Putamen (tissue), 1 donor: ENCODE results near the gene SORD.
"Not testable (repeated sequence)": the region's sequence is repeated elsewhere in the genome, so short reads cannot be mapped to it uniquely, and the experiment has no call there.

Experiments
- DNase-seq: peaks from one replicate; pipeline ENCODE4 v3.0.0-alpha.2; 2016; ENCODE audit warnings: low spot score

SORD gene

DNA sequence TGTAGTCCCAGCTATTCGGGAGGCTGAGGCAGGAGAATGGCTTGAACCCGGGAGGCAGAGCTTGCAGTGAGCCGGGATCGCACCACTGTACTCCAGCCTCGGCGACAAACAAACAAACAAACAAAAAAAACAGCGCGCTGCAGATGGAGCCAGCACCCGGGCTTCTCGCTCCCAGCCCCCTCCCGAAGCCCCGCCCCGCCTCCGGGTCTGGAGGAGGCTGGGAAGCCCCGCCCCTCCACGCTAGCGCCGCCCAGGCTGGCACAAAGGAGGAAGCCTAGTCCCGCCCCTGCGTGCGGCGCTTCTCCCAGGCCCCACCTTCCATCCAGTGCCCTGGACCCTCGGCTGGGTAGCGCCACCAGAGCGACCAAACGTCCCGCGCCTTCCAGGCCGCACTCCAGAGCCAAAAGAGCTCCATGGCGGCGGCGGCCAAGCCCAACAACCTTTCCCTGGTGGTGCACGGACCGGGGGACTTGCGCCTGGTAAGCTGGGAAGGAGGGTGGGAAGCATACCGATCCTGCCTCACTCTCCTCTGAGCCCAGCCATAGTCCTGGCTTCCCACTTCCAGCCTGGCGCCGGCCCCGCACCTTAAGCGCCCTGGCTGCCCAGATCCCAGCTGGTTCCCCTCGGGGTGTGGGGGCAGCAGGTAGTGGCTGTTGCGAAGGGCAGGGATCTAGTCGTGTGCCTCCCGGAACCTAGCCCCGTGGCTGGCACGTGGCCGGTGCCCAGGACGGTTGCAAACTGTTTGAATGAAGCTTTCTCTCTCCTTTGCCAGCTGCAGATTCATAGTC lies at the start of gene SORD:
Gene SORD, plus strand, starts transcription at position 325 of the 788 bp plus-strand sequence. Its CDS starts 89 bp downstream, at position 414.
- DNase-seq: peak; percentile 93

DNA sequence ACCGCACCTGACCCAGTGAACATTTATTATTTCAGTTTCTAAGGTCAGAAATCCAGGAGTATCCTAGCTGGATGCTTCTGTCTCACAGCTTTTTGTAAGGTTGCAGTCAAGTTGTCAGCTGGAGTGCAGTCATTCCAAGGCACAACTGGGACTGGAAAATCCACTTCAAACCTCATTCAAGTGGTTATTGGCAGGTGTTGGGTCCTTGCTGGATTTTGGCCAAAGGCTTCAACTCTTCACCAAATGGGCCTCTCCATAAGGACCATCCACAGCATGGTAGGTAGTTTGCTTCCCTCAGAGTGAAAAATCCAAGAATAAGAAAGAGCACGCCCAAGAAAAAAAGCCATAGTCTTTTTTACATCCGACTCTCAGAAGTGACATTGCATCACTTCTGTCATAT lies 46.8 kb upstream of the SORD start:
- DNase-seq: not testable (repeated sequence)

DNA sequence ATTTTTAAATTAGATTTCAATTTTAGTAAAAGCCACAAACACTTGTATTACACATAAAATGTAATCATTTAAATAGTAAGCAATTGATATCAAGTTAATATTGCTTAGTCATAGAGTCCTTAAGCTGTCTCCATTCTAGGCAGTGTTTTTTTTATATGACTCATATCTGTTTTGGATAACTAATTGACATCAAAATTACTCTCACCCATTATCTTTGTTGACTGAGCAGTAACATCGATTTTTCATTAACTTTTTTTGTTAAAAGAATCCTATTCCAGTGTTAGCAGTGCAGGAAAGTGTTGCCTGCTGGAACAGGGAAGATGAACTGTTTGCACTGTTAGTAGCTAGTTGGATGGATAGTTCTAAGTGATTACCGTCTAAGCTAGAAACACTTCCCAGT lies 45.2 kb upstream of the SORD start:
- not testable (repeated sequence) for DNase-seq

DNA sequence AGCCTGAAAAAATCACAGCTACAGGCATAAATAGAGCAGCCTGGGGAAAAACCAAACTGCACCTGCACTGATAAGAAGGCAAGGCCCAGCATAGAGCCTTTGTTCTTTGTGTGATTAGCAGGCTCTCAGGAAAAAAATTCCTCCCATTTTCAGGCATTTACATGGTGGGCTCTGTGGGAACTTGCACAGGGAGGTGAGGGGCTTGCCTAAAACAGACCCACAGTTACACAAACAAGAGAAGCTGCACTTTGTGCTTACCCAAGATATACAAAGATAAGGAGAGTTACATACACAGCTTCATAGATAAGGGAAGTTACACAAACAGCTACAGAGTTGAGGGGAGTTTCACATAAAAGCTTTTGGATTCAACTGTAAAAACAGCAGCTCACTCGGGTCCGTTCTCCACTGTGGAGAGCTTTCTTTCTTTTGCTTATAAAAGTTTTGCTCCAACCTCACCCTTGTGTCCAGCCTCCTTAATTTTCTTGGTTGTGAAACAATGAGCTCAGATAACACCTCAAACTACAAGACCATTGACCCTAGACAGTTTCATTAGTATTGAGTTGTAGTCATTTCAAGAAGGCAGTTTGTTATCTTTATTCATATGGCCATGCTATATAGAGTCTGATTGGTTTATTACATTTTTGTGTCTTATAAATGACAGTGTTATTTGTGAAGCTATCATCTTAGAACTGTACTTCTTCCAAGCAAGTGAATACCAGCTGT lies 43.2 kb upstream of the SORD start:
- not testable (repeated sequence) for DNase-seq

DNA sequence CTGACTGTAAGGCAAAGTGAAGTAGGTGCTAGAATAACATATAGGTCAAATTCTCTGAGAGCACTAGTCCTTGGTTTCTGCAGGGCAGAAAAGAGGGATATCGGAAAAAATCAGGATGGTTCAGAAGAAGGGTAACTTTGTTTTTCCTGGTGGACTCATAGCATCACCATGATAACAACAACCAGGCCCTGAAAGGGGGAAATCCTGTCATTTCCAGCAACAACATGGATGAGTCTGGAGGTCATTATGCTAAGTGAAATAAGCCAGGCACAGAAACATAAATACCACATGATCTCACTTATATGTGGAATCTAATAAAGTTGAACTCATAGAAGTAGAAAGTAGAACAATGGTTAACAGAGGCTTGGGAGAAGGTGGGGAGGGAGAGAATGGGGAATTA lies 38.9 kb upstream of the SORD start:
- DNase-seq: not testable (repeated sequence)

DNA sequence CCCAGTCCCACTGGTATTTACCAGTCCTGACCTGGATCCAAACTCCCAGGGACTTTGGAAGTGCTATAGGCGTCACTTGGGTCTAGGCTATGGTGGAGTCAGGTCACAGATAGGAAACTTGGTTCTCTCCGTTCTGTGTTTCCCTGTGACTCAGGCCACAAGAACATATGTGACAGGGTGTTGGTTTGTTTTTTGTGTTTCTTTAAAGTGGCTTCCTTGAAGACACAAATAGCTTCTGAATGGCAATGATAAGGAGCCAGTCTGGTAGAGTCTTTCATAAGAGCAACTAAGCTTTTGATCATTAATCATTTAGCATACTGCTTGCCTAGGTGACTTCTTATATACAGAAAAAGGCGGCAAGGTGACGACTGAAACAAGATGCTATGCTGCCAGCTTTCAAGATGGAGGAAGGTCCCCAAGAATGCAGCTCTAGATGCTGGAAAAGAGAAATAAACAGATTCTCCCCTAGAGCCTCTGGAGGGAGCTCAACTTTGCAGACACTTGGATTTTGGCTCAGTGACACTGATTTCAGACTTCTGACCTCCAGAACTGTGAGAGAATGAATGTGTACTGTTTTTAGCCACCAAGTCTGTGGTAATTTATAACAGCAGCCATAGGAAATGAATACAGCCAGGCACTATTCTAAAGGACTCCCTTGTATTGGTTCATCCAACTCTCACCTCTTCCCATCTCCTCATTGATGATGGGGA lies 36.5 kb upstream of the SORD start:
- DNase-seq: not testable (repeated sequence)

DNA sequence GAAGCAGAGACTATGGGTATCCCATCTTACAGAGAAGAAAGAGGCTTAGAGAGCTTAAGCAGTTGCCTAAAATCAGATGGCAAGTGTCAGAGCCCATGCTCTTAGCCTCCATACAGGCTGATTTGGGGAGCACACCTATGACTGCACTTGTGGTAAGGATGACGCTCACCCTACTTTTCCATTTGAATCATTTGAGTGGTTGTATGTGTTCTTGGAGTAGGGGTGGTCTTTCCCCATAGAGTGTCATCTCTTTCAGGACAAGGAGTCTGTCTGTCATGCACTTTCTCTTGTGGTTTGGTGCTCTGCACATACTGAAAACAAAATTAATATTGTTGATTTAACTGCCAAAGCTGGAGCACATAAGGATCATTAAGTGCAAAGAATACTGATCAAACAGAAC lies 35.3 kb upstream of the SORD start:
- not testable (repeated sequence) for DNase-seq

DNA sequence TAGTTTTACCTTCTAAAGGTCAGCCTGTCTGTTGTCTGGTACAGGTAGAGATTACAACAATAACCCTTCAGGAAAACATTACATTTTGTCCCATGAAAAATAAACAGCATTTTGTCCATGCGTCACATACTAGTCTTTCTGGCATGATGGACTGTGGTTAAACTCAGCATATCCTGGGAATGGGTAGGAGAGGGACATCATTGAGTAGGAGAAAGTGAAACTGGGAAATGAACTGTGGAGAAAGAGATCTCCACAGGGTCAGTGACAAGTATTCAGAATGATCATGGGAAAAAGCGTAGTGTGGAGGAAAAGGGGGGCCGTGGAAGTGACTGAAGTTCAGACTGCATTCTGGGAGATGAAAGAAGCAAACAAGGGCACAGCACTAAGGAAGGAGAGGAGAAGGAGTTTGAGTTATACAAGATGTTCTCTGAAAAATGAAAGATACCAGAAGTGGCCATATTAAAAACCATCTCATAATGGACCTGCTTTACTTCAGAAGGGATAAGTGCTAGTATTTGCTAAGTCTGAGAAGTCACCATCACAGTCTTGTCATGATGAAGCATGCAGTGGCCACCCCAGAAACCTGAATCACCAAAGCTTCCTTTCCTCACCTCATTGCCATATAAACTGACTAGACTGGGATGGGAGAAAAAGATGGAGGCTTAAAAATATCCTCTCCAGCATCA lies 34.7 kb upstream of the SORD start:
- DNase-seq: not testable (repeated sequence)

DNA sequence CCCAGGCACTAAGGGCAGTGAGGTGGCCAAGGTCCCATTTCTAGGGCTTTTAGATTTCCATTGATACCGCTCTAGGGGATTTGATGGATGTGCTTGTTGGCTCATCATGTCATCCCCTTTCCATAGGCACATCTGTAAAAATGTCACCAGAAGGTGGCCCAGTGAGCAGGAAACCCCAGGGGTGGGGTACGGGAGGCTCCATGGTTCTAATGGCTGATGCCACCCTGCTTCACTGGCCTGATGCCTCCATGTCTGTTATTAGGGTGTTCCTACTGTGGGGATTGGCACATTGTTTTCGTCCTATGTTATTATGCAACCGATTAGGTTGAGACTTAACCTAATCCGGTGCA lies 34.1 kb upstream of the SORD start:
- DNase-seq: not testable (repeated sequence)

DNA sequence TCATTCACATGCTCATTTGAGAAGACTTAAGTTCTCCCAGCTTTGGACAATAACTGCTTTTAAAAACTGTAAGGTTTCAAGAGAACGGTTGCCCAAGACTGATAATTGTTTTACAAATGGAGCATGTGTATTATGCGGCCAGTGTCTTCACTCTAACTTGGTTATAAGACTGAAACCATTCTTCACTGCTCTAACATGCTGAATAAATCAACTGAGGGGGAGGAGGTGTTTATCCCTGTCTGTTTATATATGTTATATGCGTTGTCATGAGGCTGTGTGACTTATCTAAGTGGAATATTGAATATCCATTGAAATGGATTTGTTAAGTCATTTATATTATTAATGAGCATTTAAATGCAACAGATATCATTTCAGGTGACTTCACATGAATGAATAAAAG lies 25.4 kb upstream of the SORD start:
- DNase-seq: not testable (repeated sequence)

DNA sequence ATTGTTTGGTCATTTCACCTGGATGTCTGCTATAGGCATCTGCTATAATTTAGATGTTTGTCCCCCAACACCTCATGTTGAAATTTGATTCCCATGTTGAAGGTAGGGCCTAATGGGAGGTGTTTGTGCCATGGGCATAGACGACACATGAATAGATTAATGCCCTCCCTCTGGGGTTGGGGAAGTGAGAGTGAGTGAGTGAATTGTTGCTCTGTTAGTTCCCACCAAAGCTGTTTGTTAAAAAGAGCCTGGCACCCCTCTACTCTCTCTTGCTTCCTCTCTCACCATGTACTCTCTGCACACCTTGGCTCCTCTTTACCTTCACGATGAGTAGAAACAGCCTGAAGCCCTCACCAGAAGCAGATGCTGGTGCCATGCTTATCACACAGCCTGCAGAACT lies 23.9 kb upstream of the SORD start:
- DNase-seq: no peak

DNA sequence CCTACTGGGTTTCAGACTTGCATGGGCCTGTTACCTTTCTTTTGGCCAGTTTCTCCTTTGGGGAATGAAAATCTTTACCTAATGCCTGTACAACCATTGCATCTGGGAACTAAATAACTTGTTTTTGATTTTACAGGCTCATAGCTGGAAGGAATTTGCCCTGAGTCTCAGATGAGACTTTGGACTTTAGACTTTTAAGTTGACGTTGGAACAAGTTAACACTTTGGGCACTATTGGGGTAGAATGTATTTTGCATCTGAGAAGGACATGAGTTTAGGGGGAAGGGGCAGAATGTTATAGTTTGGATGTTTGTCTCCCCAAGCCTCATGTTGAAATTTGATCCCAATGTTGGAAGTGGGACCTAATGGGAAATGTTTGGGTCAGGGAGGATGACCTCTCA lies 21.8 kb upstream of the SORD start:
- not testable (repeated sequence) for DNase-seq

DNA sequence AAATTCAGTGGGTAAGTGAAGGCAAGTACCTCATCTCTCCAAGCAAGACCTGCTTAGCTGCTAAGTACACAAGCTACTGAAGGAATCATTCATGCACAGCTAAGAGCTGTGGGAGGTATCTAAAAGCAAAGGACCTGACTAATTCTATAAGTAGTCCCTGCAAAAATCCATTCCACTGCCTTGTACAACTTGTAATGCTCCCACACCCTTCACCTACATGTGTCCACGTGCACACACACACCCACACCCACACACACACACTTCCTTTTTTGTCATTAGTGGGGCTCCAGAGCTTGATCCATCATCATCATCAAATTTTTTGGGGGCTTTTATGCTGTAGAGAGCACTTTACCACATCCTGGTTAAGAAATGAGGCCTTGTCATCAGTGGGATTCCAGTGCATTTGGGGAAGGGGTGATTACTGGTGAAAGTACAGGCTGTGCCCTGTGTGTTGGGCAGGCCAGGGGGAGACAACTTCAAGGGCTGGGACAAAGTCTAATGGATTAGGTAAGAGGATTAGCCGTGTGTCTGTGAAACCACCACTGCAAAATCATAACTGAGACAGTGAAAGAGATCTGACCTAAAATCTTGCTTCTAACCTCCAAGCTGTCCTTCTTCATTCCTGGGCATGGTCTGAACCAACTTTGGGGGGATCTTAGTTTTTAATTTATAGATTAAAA lies 19.1 kb upstream of the SORD start:
- peak; percentile 34 for DNase-seq

DNA sequence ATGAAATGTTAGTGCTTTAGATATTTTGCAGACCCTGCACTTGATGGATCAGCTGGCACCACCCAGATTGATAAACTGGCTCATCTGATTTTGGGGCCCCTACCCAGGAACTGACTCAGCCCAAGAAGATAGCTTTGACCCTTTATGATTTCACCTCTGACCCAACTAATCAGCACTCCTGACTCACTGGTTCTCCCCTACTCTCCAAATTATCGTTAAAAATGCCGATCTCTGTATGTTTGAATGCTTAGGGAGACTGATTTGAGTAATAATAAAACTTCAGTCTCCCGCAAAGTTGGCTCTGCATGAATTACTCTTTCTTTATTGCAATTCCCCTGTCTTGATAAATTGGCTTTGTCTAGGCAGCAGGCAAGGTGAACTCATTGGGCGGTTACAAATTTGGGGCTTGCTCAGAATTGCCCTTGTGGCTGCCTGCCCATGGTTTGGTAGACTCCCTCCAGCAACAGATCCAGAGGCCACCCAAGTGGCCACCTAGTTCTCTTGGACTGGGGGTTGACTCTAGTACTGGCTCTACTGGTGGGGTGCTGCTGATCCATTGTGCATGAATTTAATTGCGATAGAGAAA lies 18.3 kb upstream of the SORD start:
- DNase-seq: not testable (repeated sequence)

DNA sequence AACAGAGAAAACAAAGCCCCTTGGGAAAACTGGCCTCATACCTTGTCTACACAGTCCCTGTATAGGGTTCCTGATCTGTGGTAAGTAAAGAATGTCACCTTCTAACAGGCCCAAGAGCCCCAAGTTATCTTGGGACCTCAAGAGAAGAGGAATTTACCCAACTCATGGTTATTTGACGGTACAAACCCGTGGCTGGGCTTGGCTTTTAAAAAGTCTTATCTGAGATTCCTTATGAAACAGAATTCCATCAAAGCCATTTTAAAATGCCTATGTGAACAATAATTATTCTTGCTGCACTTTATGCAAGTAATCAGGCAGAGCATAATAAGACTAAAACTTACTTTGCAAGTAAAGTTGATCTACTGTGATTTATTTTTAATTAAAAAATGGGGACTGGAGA lies 13.9 kb upstream of the SORD start:
- no peak for DNase-seq

DNA sequence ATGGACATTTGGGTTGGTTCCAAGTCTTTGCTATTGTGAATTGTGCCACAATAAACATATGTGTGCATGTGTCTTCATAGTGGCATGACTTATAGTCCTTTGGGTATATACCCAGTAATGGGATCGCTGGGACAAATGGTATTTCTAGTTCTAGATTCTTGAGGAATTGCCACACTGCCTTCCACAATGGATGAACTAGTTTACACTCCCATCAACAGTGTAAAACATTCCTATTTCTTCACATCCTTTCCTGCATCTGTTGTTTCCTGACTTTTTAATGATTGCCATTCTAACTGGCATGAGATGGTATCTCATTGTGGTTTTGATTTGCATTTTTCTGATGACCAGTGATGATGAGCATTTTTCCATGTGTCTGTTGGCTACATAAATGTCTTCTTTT lies 7.9 kb upstream of the SORD start:
- not testable (repeated sequence) for DNase-seq

DNA sequence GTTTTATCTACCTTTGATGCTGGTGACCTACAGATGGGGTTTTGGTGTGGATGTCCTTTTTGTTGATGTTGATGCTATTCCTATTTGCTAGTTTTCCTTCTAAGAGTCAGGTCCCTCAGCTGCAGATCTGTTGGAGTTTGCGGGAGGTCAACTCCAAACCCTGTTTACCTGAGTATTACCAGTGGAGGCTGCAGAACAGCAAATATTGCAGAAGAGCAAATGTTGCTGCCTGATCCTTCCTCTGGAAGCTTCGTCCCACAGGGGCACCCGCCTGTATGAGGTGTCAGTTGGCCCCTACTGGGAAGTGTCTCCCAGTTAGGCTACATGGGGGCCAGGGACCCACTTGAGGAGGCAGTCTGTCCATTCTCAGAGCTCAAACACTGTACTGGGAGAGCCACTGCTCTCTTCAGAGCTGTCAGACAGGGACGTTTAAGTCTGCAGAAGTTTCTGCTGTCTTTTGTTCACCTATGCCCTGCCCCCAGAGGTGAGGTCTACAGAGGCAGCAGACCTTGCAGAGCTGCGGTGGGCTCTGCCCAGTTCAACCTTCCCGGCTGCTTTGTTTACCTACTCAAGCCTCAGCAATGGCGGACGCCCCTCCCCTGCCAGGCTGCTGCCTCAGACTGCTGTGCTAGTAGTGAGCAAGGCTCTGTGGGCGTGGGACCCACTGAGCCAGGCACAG lies 2.6 kb upstream of the SORD start:
- not testable (repeated sequence) for DNase-seq

DNA sequence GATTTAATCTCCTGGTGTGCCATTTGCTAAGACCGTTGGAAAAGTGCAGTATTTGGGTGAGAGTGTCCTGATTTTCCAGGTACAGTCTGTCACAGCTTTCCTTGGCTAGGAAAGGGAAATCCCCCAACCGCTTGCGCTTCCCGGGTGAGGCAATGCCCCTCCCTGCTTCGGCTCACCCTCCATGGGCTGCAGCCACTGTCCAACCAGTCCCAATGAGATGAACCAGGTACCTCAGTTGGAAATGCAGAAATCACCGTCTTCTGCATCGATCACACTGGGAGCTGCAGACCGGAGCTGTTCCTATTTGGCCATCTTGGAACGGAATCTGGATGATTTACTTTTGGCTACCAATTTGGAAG lies 2.1 kb upstream of the SORD start:
- not testable (repeated sequence) for DNase-seq

DNA sequence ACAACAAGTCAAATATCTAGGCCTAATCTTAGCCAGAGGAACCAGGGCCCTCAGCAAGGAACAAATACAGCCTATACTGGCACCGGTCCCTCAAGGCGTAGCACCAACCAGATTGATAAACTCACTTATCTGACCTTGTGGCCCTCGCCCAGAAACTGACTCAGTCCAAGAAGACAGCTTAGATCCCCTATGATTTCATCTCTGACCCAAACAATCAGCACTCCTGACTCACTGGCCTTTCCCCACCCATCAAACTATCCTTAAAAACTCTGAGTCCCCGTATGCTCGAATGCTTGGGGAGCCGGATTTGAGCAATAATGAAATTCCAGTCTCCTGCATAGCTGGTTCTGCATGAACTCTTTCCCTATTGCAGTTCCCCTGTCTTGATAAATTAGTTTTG lies 1.6 kb upstream of the SORD start:
- no peak for DNase-seq

DNA sequence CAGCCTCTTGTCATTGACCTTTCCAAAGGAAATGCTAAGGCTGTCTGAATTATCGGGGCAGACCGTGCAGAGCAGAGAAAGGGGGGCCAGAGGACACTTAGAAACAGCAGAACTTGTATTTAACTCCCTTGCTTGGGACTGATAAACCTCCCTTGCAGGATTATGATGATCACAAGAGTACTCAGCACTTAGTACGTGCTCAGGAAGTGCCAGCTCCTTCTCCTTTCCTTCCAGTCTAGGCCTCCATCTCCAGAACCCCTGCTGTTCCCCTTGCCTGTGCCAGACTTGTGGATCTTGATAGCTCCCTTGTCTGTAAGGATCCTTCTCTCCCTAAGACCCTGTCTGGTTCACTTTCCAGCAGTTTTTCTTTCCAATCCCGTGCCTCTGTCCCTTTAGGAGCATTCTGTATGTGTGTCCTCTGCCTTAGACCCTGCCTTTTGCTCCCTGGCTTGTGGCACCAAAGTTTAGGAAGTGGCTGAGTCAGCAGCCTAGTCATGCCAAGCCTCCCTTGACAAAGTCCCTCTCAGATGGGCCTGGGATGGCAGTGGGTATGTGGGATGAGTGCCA lies 747 bp downstream of the SORD start:
- peak; percentile 15 for DNase-seq
